Stimulated activated CD8-positive, alpha-beta memory T cell treated with anti-CD3 and anti-CD28 coated beads, Interleukin-4, amount 100 ng/mL, for 48 hours (primary cell): ENCODE results near the gene PPP1R13B.

Experiments used
- DNase-seq: peaks from one replicate; pipeline ENCODE4 v3.0.0-alpha.2; 2020

Gene PPP1R13B

DNA sequence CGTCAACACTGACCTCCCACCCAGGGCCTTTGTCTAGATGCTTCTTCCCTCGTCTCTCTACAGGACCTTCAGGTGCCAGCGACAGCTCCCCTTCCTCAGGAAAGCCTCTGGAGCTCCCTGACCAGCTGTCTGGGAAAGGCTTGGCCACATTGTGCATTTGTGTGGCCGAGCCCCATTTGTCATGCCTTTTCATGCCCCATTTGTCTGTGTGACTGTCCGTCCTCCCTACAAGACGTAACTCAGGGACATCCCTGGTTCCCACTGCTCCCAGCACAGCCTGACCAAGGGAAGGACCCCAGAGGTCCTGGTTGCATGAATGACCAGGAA is 107.9 kb downstream of the PPP1R13B start:
- DNase-seq: no peak

DNA sequence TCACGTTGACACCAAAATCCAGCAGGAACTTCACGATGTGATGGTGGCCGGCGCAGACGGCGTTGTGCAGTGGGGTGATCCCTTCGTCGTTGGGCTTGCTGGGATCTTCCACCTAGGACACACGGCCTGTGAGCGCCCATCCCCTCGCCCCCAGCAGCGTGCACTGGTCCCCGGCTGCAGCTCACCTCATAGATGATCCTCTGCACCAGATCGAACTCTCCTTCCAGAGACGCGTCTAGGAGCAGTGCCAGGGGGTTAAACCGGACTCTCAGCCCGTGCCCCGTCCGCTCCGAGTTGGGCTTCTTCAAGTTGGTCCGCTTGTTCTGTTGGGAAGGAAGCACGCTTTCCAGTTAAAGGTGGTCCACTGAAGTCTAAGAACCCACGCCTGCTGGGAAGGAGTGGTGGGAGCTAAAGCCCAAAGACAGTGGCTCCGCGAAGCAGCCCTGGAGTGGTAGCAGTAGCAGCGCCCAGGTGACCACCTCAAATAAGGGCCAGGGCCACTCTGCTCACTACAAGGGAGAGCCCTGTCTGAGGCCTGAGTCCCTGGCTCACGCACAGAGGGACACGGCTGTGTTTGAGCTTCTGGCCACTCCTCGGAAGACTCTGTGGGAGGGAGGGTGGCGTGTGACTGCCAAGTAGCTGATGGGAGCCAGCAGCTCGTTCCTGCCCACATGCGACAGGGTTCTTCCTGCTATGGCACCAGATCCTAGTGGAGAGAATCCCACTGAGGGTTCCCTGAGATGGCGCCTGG is 108.5 kb downstream of the PPP1R13B start:
- DNase-seq: no peak

GRCh38 chr14:103738166-103738565 is 109.2 kb downstream of the PPP1R13B start:
- DNase-seq: no peak

DNA sequence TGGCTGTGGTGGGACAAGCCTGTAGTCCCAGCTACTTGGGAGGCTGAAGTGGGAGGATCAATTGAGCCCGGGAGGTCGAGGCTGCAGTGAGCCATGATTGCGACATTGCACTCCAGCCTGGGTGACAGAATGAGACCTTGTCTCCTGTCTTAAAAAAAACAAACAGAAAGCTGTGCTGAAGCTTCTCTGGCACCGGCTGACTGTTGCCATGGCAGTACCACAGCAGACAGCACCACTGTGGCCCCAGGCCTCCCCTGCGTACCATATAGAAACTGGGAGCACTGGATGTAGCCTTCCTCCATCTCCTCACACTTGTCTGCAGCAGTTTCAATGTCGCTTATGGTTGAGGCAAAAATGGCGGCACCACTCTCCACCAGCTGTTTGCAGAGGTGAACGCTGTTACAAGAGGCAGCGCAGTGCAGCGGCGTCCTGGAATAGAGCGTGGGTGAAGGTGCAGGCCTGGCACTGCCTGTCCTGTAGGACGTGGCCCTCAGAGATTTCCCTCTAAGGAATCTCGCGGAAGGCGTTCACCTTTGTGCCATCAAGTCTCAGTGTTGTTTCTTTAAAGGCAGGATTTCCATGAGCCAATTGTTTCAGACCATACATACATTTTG is 109.8 kb downstream of the PPP1R13B start:
- no peak for DNase-seq

- no peak for DNase-seq
These were observed 110.6 kb downstream of the PPP1R13B start for GRCh38 chr14:103736546-103737431.

GRCh38 chr14:103735815-103736545 is 111.4 kb downstream of the PPP1R13B start:
- DNase-seq: no peak

DNA sequence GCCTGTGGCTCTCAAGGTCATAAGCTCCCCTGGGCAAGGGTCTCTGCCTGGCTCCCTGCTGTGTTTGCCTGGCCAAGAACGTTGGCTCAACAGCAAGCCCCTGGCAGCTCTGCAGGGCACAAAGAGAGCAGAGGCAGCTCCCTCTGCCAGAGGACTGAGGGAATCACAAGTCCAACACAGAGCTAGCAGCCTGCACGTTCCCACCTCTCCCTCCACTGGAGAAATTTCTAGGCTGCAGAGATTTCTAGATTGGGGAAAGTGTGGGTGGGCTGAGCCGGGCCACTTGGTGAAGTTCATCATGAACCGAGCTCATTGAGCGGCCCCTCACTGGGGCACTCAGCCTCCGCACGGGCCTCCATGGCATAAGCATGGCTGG is 111.9 kb downstream of the PPP1R13B start:
- no peak for DNase-seq

GRCh38 chr14:103735022-103735421 is 112.4 kb downstream of the PPP1R13B start:
- DNase-seq: no peak

GRCh38 chr14:103734081-103734888 is 113.1 kb downstream of the PPP1R13B start:
- DNase-seq: no peak

DNA sequence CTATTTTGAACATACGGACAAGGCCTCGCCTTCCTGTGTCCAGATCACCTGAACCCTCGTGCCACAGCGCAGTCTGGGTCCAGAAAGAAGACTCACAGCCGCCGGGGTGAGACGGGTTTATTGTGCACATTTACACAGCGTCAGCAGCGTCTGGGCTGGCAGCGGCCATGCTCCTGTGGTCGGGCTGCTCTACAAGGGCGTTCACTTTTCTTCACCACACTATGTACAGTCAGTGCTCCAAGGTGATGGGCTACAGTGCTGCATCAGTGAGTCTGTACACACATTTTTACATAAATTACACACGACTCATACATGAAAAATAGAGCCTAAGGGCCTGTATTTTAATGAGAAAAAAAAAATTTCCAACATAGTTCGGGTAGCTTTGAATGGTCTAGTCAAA is 113.7 kb downstream of the PPP1R13B start:
- DNase-seq: no peak

- DNase-seq: no peak
These were observed 114.3 kb downstream of the PPP1R13B start for GRCh38 chr14:103732868-103733620.

GRCh38 chr14:103731916-103732867 is 115.2 kb downstream of the PPP1R13B start:
- DNase-seq: no peak

DNA sequence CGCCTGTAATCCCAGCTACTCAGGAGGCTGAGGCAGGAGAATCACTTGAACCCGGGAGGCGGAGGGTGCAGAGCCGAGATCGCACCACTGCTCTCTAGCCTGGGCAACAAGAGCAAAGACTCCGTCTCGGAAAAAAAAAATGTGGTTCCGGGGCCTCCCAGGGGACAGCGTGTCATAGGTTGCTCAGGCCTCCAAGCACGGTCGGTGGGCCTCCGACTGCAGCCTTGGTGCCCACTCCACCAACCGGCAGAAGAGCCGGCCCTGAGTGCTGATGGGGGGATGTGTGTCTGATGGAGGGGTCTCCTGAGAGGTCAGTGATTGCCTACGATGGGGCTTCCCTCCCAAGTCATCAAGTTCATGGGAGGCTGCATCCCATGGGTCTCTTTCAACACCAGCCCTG is 115.9 kb downstream of the PPP1R13B start:
- DNase-seq: no peak

- DNase-seq: no peak
These were observed 116.8 kb downstream of the PPP1R13B start for GRCh38 chr14:103730490-103731035.

- no peak for DNase-seq
These were observed 117.6 kb downstream of the PPP1R13B start for GRCh38 chr14:103729496-103730448.

DNA sequence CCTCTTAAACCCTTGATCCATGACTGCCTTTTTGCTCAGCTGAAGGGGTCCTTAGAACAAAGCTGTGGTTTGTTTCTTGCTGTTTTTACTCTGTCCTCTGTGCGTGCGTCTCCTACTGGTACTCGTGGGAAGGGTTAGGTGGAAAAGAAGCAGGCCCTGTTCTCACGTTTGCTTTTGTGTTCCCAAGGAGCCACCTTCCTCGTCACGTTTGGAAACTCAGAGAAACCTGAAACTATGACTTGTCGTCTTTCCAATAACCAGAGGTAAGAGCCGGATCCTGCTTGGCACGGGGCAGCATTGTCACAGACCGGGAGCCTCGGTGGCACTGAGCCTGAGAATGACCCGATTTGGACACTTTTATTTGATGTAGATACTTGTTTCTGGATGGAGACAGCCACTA is 118.7 kb downstream of the PPP1R13B start:
- DNase-seq: no peak

DNA sequence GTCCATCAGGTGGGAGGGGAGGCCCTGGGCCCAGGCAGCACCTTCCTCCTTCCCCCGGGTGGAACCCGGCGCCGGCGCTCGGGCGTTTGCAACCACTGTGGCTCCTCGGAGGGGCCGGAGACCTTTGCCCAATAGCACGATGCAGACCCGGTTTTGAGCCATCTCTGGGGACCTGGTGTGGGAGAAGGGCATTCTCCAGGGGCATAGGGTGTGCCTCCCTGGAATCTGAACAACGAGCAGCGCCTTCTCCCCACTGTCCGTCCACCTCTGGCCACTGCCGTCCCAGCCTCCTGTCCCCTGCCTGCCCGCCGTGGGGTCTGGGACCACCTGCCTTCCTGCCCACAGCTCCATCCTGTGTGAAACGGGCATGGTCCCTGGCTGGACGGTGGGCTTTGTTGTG is 119.2 kb downstream of the PPP1R13B start:
- no peak for DNase-seq

DNA sequence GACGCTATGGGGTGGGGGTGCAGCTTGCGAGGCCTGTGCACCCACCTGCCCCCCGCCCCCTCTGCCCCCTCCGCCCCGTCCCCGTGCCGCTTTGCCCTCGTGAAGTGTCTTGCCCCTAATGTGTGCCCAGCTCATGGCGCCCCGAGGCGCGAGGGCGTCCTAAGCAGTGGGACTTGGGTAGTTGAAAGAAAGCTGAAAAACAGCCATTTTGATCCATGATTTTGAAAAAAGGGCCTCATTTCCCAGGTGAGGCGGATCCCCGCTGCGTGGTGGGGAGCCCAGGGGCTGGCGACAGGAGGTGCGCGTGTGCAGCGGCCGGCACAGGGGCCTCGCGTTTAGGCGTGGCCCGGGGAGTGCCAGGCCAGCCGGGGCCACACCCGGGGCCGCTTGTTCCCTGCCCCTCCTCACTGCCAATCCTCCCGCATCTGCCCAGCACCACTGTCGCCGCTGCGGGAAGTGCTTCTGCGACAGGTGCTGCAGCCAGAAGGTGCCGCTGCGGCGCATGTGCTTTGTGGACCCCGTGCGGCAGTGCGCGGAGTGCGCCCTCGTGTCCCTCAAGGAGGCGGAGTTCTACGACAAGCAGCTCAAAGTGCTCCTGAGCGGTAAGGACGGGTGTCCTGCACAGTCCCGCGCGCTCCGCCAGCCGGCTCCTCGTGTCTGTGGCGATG is 119.9 kb downstream of the PPP1R13B start:
- DNase-seq: no peak
